B cell (primary cell): Measurements from ENCODE around the gene GLIS1. TPM values are rescaled to one million over a fixed set of nuclear protein-coding genes. Genes with fewer than 3 reads are reported as not detected.

ENCODE experiments used
- ATAC-seq: fragments of 200-7000 bp; cut with Tn5 transposase; one replicate; pipeline ENCODE4 v1.10.0; 2021; ENCODE audit warnings: low read depth, mild to moderate bottlenecking, moderate number of reproducible peaks, moderate library complexity
- CTCF ChIA-PET: fragments of 350-600 bp; sonication (Branson Sonifier 250); formaldehyde crosslinking; loops from one replicate; lab custom pipeline; 2021; ENCODE audit warnings: antibody characterized with exemption, inconsistent platforms; lab: Charles Lee
- POLR2A ChIA-PET: fragments of 350-600 bp; sonication (Branson Sonifier 250); formaldehyde crosslinking; loops from one replicate; lab custom pipeline; 2021; ENCODE audit warnings: antibody characterized with exemption; lab: Charles Lee
- DNase-seq: peaks from one replicate; pipeline ENCODE4 v3.0.0; 2013
- H2AFZ ChIP-seq: 2 replicates; pipeline ENCODE4 v1.6.1; 2012; ENCODE audit warnings: mild to moderate bottlenecking, low read depth, low read length; ENCODE audit not compliant: insufficient read depth, poor library complexity, severe bottlenecking
- H3K27ac ChIP-seq, 2 donors: 1 replicate in 1 of 2; 2 replicates in 1 of 2; pipeline ENCODE4 v1.5.1; 2012 to 2013; ENCODE audit warnings: low read length in 2 of 2, mild to moderate bottlenecking in 2 of 2, moderate library complexity in 1 of 2
- H3K27me3 ChIP-seq, 4 experiments: fragments of 200-600 bp in 1 of 4; sonication (generic) in 1 of 4; replicated peaks in 1 of 4; 1 replicate in 2 of 4; 2 replicates in 2 of 4; pipeline versions ENCODE4 v1.6.1 to v1.7.0; 2013 to 2016; ENCODE audit warnings: low read length in 3 of 4, mild to moderate bottlenecking in 2 of 4, mixed read lengths in 1 of 4, moderate library complexity in 1 of 4; ENCODE audit not compliant: insufficient read depth in 4 of 4, control insufficient read depth in 3 of 4; ENCODE audit errors: control extremely low read depth in 1 of 4
- H3K36me3 ChIP-seq, 2 experiments: replicated peaks in 1 of 2; 1 replicate in 1 of 2; 2 replicates in 1 of 2; pipeline versions ENCODE4 v1.6.1 to v1.7.1; 2013; ENCODE audit warnings: low read length in 1 of 2; ENCODE audit not compliant: insufficient read depth in 2 of 2, control insufficient read depth in 1 of 2; ENCODE audit errors: control extremely low read depth in 1 of 2, extremely low read depth in 1 of 2
- H3K4me1 ChIP-seq, 2 donors: fragments of 200-600 bp in 1 of 2; sonication (generic) in 1 of 2; 1 replicate in 1 of 2; 2 replicates in 1 of 2; pipeline versions ENCODE4 v1.5.1 to v1.6.1; 2013 to 2017; ENCODE audit warnings: low read length in 2 of 2; ENCODE audit not compliant: control insufficient read depth in 2 of 2, insufficient read depth in 2 of 2
- H3K4me2 ChIP-seq: replicated peaks from 2 replicates; pipeline ENCODE3; 2012; ENCODE audit warnings: mild to moderate bottlenecking, low read depth, low read length; ENCODE audit not compliant: poor library complexity, severe bottlenecking
- H3K4me3 ChIP-seq, 5 experiments: fragments of 200-600 bp in 1 of 5; sonication (generic) in 1 of 5; 1 replicate in 3 of 5; 2 replicates in 2 of 5; pipeline versions ENCODE4 v1.5.1 to v1.7.0; 2011 to 2016; ENCODE audit warnings: low read length in 4 of 5, mild to moderate bottlenecking in 4 of 5, low read depth in 2 of 5, control low read depth in 1 of 5, moderate library complexity in 1 of 5; ENCODE audit not compliant: insufficient read depth in 1 of 5; ENCODE audit errors: control extremely low read depth in 1 of 5, extremely low read depth in 1 of 5
- H3K79me2 ChIP-seq: fragments of 200-600 bp; sonication (generic); one replicate; pipeline ENCODE4 v1.6.0; 2016; ENCODE audit warnings: low read length; ENCODE audit not compliant: control insufficient read depth, insufficient read depth
- H3K9ac ChIP-seq: fragments of 200-600 bp; sonication (generic); 2 replicates; pipeline ENCODE4 v1.6.1; 2017; ENCODE audit warnings: mild to moderate bottlenecking, low read length, moderate library complexity
- H3K9me3 ChIP-seq, 3 donors: one replicate each; pipeline versions ENCODE4 v1.6.1 to v1.7.1; 2013; ENCODE audit warnings: low read length in 2 of 3; ENCODE audit not compliant: control insufficient read depth in 2 of 3, insufficient read depth in 1 of 3; ENCODE audit errors: control extremely low read depth in 1 of 3
- H4K20me1 ChIP-seq: 2 replicates; pipeline ENCODE4 v1.6.0; 2012; ENCODE audit warnings: mild to moderate bottlenecking, low read length; ENCODE audit not compliant: insufficient read depth, control insufficient read depth, poor library complexity, severe bottlenecking
- H3K27ac Mint-ChIP-seq: one replicate; pipeline ENCODE4 v1.8.0; 2021; ENCODE audit warnings: mixed read lengths
- H3K27me3 Mint-ChIP-seq: one replicate; pipeline ENCODE4 v1.8.0; 2021; ENCODE audit warnings: mixed read lengths
- H3K4me1 Mint-ChIP-seq: one replicate; pipeline ENCODE4 v1.8.0; 2021; ENCODE audit warnings: mixed read lengths
- H3K4me3 Mint-ChIP-seq: one replicate; pipeline ENCODE4 v1.8.0; 2021; ENCODE audit warnings: mixed read lengths
- H3K9me3 Mint-ChIP-seq: one replicate; pipeline ENCODE4 v1.8.0; 2022; ENCODE audit warnings: mixed read lengths; ENCODE audit not compliant: insufficient read depth
- EZH2 ChIP-seq: IDR thresholded peaks from 2 replicates; pipeline ENCODE4 v1.6.1; 2012; ENCODE audit warnings: borderline replicate concordance, low read depth, mild to moderate bottlenecking, moderate library complexity, low read length; ENCODE audit not compliant: insufficient read depth, poor library complexity, severe bottlenecking
- WGBS: methylation state at CpG from one replicate; pipeline ENCODE4 v1.1.5; 2013; ENCODE audit warnings: missing lambda C conversion rate; ENCODE audit not compliant: insufficient coverage; 5-methylcytosine and 5-hydroxymethylcytosine counted together
- intact Hi-C: fragments of 100-400 bp; cut with micrococcal nuclease; formaldehyde crosslinking; loops from one replicate; pipeline ENCODE4 v1.10.0; 2022
- polyA plus RNA-seq: library from polyadenylated mRNA; depleted of rRNA; stranded (reverse); fragments of >200 nt; gene quantifications from 2 replicates; pipeline ENCODE4 v1.2.3, GENCODE V29; 2012
- total RNA-seq, 2 donors: library from RNA; stranded (reverse); fragments of 120-200 nt in 1 of 2; gene quantifications; 1 replicate in 1 of 2; 2 replicates in 1 of 2; pipeline versions ENCODE4 v1.2.3 to v1.2.4, GENCODE V29; 2013 to 2022
- TF ChIP-seq, protein P1 (sequence below): fragments of 200-600 bp; IDR thresholded peaks from one replicate; pipeline ENCODE4 v1.8.0; 2022; ENCODE audit warnings: antibody characterized with exemption, mild to moderate bottlenecking

Gene GLIS1
- total and polyA plus RNA-seq, 2 donors (not counting 1 experiment from before 2014, with no cell fraction given), result not detected

DNA sequence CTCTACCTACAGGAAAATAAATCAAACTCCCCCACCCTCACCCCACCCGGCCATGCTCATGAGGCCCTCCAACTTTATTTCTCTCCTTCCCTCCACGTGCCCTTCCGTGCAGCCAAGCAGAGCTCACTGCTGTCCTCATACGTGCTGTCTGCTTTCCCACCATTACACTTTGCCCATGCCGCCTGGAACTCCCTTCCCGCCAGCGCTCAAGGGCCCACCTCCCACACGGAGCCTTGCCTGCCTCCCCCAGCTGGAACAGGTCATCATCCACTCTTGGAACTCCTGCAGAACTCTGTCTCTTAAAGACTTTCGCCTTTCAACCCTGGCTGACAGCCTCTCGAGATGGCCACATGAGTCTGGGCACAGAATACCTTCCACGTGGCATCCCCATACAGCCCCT lies 42.4 kb downstream of the GLIS1 start:
- H3K9me3 ChIP-seq, result peaks cover 0 to 7% (median 0%) of the 10 kb centered on the region in 3 donors
- H3K4me2 ChIP-seq, result no peak overlapping the region
- no peaks in the 10 kb centered on the region for H3K79me2 ChIP-seq
- POLR2A ChIA-PET, result no interaction called here
- H4K20me1 ChIP-seq, result no peaks in the 10 kb centered on the region
- intact Hi-C loops, result no loop called here
- CTCF ChIA-PET, result no interaction called here
- ATAC-seq, result no peak
- Mint-ChIP-seq H3K4me3 (no peak overlapping the region), H3K9me3 (no peaks in the 10 kb centered on the region), H3K27ac (no peak overlapping the region), H3K4me1 (no peaks in the 10 kb centered on the region), H3K27me3 (peaks cover 20% of the 10 kb centered on the region)
- H2AFZ ChIP-seq, result no peak overlapping the region
- no peak overlapping the region for H3K27ac ChIP-seq
- no peak for DNase-seq
- H3K36me3 ChIP-seq, result no peaks in the 10 kb centered on the region
- H3K4me1 ChIP-seq, result no peaks in the 10 kb centered on the region
- H3K4me3 ChIP-seq, result no peak overlapping the region
- 90% methylated on average over 10 of the region's 11 CpGs for WGBS
- no peak overlapping the region for H3K9ac ChIP-seq
- no peaks in the 10 kb centered on the region for H3K27me3 ChIP-seq
- TF ChIP-seq, protein P1, sequence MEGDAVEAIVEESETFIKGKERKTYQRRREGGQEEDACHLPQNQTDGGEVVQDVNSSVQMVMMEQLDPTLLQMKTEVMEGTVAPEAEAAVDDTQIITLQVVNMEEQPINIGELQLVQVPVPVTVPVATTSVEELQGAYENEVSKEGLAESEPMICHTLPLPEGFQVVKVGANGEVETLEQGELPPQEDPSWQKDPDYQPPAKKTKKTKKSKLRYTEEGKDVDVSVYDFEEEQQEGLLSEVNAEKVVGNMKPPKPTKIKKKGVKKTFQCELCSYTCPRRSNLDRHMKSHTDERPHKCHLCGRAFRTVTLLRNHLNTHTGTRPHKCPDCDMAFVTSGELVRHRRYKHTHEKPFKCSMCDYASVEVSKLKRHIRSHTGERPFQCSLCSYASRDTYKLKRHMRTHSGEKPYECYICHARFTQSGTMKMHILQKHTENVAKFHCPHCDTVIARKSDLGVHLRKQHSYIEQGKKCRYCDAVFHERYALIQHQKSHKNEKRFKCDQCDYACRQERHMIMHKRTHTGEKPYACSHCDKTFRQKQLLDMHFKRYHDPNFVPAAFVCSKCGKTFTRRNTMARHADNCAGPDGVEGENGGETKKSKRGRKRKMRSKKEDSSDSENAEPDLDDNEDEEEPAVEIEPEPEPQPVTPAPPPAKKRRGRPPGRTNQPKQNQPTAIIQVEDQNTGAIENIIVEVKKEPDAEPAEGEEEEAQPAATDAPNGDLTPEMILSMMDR, result no peak
- no peak for TF ChIP-seq EZH2

DNA sequence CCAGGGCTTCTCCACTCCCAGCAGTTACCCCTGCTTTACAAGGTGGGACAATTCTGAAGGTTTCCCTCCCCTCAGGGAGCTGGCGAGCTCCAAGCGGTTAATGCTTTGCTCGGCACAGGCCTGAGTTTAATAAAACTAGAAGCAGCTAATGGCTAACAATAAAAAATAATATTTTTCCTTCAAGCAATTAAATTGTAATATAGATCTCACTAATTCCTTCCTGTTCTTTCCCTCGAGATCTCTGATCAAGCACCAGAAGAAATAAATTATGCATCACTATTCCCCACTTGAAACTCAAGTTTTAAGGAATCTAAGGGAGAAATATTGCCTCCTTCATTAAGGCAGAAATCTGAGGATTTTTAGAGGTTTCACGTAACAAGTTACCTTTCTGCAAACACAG lies 42.9 kb downstream of the GLIS1 start:
- Histone ChIP-seq H3K4me2 (no peak overlapping the region), H3K9ac (no peak overlapping the region), H4K20me1 (no peaks in the 10 kb centered on the region), H3K9me3 (peaks cover 0 to 7% (median 0%) of the 10 kb centered on the region in 3 donors), H3K4me3 (no peak overlapping the region), H3K27me3 (no peaks in the 10 kb centered on the region), H3K4me1 (no peaks in the 10 kb centered on the region), H3K79me2 (no peaks in the 10 kb centered on the region), H2AFZ (no peak overlapping the region), H3K27ac (no peak overlapping the region), H3K36me3 (no peaks in the 10 kb centered on the region)
- intact Hi-C loops, result no loop called here
- H3K27ac Mint-ChIP-seq, result no peak overlapping the region
- ChIA-PET CTCF (no interaction called here), POLR2A (no interaction called here)
- WGBS, result 100% methylated on average over 1 of the region's 5 CpGs
- TF ChIP-seq, protein P1, result no peak
- TF ChIP-seq EZH2, result no peak
- H3K4me3 Mint-ChIP-seq, result no peak overlapping the region
- H3K27me3 Mint-ChIP-seq, result peaks cover 22% of the 10 kb centered on the region
- ATAC-seq (no peak), DNase-seq (no peak)
- H3K9me3 Mint-ChIP-seq, result no peaks in the 10 kb centered on the region
- H3K4me1 Mint-ChIP-seq, result no peaks in the 10 kb centered on the region
